ENCODE results near the gene MTOR. TPM values are rescaled to one million over a fixed set of nuclear protein-coding genes. Genes with fewer than 3 reads are reported as not detected.
"Not testable (repeated sequence)": the region's sequence is repeated elsewhere in the genome, so short reads cannot be mapped to it uniquely, and the experiment has no call there.

Gene MTOR
- total RNA-seq, 1 donor from 2014 or later = 31.9 TPM

DNA sequence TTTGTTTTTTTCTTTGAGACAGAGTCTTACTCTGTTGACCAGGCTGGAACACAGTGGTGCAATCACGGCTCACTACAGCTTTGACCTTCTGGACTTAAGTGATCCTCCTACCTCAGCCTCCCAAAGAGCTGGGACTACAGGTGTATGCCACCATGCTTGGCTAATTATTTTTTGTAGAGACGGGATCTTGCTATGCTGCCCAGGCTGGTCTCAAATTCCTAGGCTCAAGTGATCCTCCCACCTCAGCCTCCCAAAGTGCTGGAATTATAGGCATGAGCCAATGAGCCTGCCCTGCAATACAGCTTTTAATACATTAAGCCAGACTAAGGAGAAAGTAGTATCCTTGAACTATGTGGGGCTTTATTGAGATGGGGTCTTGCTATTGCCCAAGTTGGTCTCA lies 146.0 kb downstream of the MTOR start:
- no peaks in the 10 kb centered on the region for H3K27me3 ChIP-seq (ENCODE audit: control insufficient read depth, insufficient read depth, low read length)
- no peak overlapping the region for H3K4me3 ChIP-seq (ENCODE audit: low read depth, low read length)
- DNase-seq (ENCODE audit: low read depth) (no peak), FAIRE-seq (no peak)
- H3K36me3 ChIP-seq (ENCODE audit: control insufficient read depth, insufficient read depth, low read length) = peaks cover 7% of the 10 kb centered on the region
- TF ChIP-seq, protein P1, sequence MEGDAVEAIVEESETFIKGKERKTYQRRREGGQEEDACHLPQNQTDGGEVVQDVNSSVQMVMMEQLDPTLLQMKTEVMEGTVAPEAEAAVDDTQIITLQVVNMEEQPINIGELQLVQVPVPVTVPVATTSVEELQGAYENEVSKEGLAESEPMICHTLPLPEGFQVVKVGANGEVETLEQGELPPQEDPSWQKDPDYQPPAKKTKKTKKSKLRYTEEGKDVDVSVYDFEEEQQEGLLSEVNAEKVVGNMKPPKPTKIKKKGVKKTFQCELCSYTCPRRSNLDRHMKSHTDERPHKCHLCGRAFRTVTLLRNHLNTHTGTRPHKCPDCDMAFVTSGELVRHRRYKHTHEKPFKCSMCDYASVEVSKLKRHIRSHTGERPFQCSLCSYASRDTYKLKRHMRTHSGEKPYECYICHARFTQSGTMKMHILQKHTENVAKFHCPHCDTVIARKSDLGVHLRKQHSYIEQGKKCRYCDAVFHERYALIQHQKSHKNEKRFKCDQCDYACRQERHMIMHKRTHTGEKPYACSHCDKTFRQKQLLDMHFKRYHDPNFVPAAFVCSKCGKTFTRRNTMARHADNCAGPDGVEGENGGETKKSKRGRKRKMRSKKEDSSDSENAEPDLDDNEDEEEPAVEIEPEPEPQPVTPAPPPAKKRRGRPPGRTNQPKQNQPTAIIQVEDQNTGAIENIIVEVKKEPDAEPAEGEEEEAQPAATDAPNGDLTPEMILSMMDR (IDR thresholded peaks at IDR 0.05; ENCODE audit: insufficient read depth, low read length, severe bottlenecking) = no peak

DNA sequence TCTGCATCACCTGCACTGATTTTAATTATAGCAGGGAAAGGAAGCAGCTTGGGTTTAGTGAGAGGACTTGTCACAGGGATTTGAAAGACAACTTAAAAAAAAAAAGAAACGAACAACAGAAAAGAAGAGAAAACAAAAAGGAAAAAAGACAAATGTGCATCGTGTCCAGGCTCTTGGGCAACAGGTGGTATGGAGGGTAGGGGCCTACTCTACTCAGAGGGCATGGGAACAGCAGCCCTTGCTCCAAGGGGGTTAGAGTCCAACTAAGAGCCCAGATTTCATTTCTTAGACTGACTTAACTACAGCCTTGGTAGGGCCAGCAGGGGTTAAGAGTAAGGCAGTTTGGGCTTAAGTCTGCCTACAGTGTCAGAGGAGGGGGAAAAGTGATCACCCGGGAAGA lies 147.4 kb downstream of the MTOR start:
- Histone ChIP-seq H3K27me3 (ENCODE audit: control insufficient read depth, insufficient read depth, low read length) (no peaks in the 10 kb centered on the region), H3K4me3 (ENCODE audit: low read depth, low read length) (no peak overlapping the region), H3K36me3 (ENCODE audit: control insufficient read depth, insufficient read depth, low read length) (peaks cover 4% of the 10 kb centered on the region)
- FAIRE-seq (no peak), DNase-seq (ENCODE audit: low read depth) (no peak)
- TF ChIP-seq, protein P1 (IDR thresholded peaks at IDR 0.05; ENCODE audit: insufficient read depth, low read length, severe bottlenecking) = no peak

DNA sequence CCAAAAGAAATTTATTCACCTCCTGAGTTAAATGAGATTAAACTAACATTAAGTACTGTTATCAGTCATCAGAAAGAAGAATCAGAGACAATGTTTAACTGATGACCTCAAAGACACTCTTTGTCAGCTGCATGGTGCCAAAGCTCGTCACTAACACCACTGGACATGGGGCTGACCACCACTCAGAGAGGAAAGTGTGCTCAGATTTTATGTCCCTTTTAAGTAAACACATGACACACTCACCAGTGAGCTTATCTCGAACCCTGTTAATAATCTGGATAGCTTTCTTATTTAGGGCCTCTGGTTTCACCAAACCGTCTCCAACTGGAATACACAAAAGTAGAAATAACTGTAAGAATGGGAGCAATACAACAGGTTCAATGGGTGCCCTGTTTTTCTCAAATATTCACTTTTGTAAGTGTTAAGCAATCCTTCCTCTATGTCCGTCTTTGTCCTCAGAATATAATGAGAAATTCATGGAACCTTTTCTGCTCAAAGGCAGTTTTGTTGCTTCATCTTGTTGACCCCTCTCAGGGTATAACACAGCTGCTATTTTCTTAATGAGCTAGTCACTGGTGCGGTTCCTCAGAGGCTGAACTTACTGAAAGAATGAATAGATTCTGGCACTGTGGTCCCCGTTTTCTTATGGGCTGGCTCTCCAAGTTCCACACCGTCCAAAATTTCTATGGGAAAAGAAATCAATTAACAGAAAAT lies 153.1 kb downstream of the MTOR start:
- H3K27me3 ChIP-seq (ENCODE audit: control insufficient read depth, insufficient read depth, low read length) = no peaks in the 10 kb centered on the region
- DNase-seq (ENCODE audit: low read depth) (no peak), FAIRE-seq (no peak)
- H3K36me3 ChIP-seq (ENCODE audit: control insufficient read depth, insufficient read depth, low read length) = peaks cover 17% of the 10 kb centered on the region
- TF ChIP-seq, protein P1 (IDR thresholded peaks at IDR 0.05; ENCODE audit: insufficient read depth, low read length, severe bottlenecking) = no peak
- no peak overlapping the region for H3K4me3 ChIP-seq (ENCODE audit: low read depth, low read length)

DNA sequence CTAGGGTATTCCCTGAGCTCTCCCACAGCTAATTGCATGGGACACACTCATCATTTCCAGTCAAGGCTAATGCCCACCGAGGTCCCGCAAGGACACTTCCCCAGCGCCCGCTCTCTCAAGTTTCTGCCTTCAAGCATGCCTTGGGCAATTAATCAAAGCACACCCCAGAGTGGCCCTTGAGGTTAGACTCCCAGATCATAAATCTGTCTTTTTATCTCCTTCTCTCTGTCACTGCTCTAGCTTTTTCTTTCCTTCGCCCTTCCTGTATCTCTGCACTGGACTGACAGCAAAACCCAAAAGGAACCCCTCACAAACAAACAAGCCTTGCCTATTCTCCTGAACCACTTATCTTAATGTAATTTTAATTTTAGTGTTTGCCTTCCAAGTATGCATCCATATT lies 154.8 kb downstream of the MTOR start:
- H3K36me3 ChIP-seq (ENCODE audit: control insufficient read depth, insufficient read depth, low read length) = peaks cover 14% of the 10 kb centered on the region
- no peak overlapping the region for H3K4me3 ChIP-seq (ENCODE audit: low read depth, low read length)
- FAIRE-seq = no peak
- no peak for DNase-seq (ENCODE audit: low read depth)
- H3K27me3 ChIP-seq (ENCODE audit: control insufficient read depth, insufficient read depth, low read length) = no peaks in the 10 kb centered on the region
- TF ChIP-seq, protein P1 (IDR thresholded peaks at IDR 0.05; ENCODE audit: insufficient read depth, low read length, severe bottlenecking) = no peak

DNA sequence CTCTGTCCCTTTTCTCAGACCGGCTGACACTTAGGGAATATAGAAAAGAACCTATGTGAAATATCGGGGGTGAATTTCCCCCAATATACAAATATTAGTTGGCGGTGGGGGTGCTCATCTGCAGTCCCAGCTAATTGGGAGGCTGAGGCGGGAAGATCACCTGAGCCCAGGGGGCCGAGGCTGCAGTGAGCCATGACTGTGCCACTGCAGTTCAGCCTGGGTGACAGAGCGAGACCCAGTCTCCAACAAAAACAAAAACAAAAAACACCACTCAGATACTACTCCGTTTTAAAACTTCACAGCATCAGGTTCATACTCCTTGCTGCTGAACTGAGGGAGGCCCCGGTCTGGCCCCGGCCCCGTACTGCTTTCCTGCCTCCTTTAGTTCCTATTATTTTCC lies 156.8 kb downstream of the MTOR start:
- no peak for DNase-seq (ENCODE audit: low read depth)
- no peak overlapping the region for H3K4me3 ChIP-seq (ENCODE audit: low read depth, low read length)
- no peaks in the 10 kb centered on the region for H3K27me3 ChIP-seq (ENCODE audit: control insufficient read depth, insufficient read depth, low read length)
- TF ChIP-seq, protein P1 (IDR thresholded peaks at IDR 0.05; ENCODE audit: insufficient read depth, low read length, severe bottlenecking) = no peak
- peaks cover 13% of the 10 kb centered on the region for H3K36me3 ChIP-seq (ENCODE audit: control insufficient read depth, insufficient read depth, low read length)
- no peak for FAIRE-seq

DNA sequence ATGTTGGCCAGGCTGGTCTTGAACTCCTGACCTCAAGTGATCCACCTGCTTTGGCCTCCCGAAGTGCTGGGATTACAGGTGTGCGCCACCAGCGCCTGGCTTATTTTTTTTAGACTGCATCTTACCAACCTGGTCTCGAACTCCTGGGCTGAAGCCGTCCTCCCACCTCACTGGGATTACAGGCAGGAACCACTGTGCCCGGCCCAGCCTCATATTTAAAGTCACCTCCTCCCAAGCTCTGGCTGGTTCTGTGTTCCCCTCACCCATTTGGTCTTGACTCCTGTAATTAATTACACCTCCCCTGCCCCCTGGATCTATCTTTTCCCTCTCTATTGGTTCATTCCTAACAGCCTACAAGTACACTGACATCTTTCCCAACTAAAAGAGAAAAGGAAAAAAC lies 161.0 kb downstream of the MTOR start:
- TF ChIP-seq, protein P1 (IDR thresholded peaks at IDR 0.05; ENCODE audit: insufficient read depth, low read length, severe bottlenecking) = no peak
- no peak for FAIRE-seq
- H3K36me3 ChIP-seq (ENCODE audit: control insufficient read depth, insufficient read depth, low read length) = peaks cover 3% of the 10 kb centered on the region
- DNase-seq (ENCODE audit: low read depth) = no peak
- H3K27me3 ChIP-seq (ENCODE audit: control insufficient read depth, insufficient read depth, low read length) = no peaks in the 10 kb centered on the region
- no peak overlapping the region for H3K4me3 ChIP-seq (ENCODE audit: low read depth, low read length)

DNA sequence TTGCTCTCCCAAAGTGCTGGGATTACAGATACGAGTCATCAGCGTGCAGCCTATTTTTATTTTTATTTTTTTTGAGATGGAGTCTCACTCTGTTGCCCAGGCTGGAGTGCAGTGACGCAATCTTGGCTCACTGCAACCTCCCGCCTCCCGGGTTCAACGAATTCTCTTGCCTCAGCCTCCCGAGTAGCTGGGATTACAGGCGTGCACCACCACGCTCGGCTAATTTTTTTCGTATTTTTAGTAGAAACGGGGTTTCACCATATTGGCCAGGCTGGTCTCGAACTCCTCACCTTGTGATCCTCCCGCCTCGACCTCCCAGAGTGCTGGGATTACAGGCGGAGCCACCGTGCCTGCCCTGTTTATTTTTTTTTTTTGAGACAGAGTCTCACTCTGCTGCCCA lies 161.5 kb downstream of the MTOR start:
- H3K27me3 ChIP-seq (ENCODE audit: control insufficient read depth, insufficient read depth, low read length); FAIRE-seq; DNase-seq (ENCODE audit: low read depth); H3K36me3 ChIP-seq (ENCODE audit: control insufficient read depth, insufficient read depth, low read length); H3K4me3 ChIP-seq (ENCODE audit: low read depth, low read length): not testable (repeated sequence)
